GM21576 (cell line): ENCODE results near the gene SEPTIN12.

Experiments
- ATAC-seq: cut with Tn5 transposase; IDR thresholded peaks from one replicate; pipeline ENCODE4 v1.9.1; 2021; ENCODE audit warnings: mild to moderate bottlenecking, moderate library complexity; ENCODE audit not compliant: unreplicated experiment

SEPTIN12 gene

GRCh38 chr16:4803401-4803844 lies 15.3 kb upstream of the SEPTIN12 start:
- ATAC-seq: no peak

- ATAC-seq: peak; percentile 88
Observed at GRCh38 chr16:4802659-4803287, 14.6 kb upstream of the SEPTIN12 start.

GRCh38 chr16:4801962-4802658 lies 14.0 kb upstream of the SEPTIN12 start, which contains the start of gene ROGDI:
ROGDI (minus strand) TSS chr16:4802633; CDS start chr16:4802571, 62 bp downstream.
- peak; percentile 51 for ATAC-seq

- ATAC-seq: no peak
Observed at GRCh38 chr16:4801051-4801961, 13.2 kb upstream of the SEPTIN12 start.

- no peak for ATAC-seq
Observed at GRCh38 chr16:4800290-4801041, 12.3 kb upstream of the SEPTIN12 start.

GRCh38 chr16:4799171-4799855 lies 11.2 kb upstream of the SEPTIN12 start:
- ATAC-seq: no peak

- ATAC-seq: no peak
Observed at GRCh38 chr16:4798456-4798855, 10.3 kb upstream of the SEPTIN12 start.

GRCh38 chr16:4797805-4798252 lies 9.7 kb upstream of the SEPTIN12 start:
- no peak for ATAC-seq

GRCh38 chr16:4796982-4797804 lies 9.0 kb upstream of the SEPTIN12 start:
- ATAC-seq: no peak

GRCh38 chr16:4795828-4796572 lies 7.9 kb upstream of the SEPTIN12 start:
- ATAC-seq: no peak

- ATAC-seq: no peak
Observed at GRCh38 chr16:4795181-4795827, 7.2 kb upstream of the SEPTIN12 start, which contains the start of gene SMIM22. SMIM22 (plus strand) TSS chr16:4795369; CDS start chr16:4795735, 366 bp downstream.

GRCh38 chr16:4792951-4793513 lies 4.9 kb upstream of the SEPTIN12 start:
- ATAC-seq: no peak

- no peak for ATAC-seq
Observed at GRCh38 chr16:4790871-4791270, 2.7 kb upstream of the SEPTIN12 start.

GRCh38 chr16:4790261-4790660 lies 2.1 kb upstream of the SEPTIN12 start:
- ATAC-seq: no peak

GRCh38 chr16:4788910-4789309 lies 765 bp upstream of the SEPTIN12 start:
- no peak for ATAC-seq

GRCh38 chr16:4788489-4788889 lies 344 bp upstream of the SEPTIN12 start:
- ATAC-seq: no peak

- ATAC-seq: no peak
Observed at GRCh38 chr16:4787068-4787467, 1.1 kb downstream of the SEPTIN12 start.
